Astrocyte of the spinal cord (primary cell): ENCODE results near the gene TMEM214.

ENCODE experiments used
- DNase-seq: peaks from one replicate; pipeline ENCODE4 v3.0.0; 2011; ENCODE audit warnings: low read depth, low spot score
- H3K4me3 ChIP-seq: 2 replicates; pipeline ENCODE4 v1.5.1; 2011; ENCODE audit warnings: low read depth, mild to moderate bottlenecking, low read length, moderate library complexity
- CTCF ChIP-seq: IDR thresholded peaks from 2 replicates; pipeline ENCODE4 v1.5.1; 2012; ENCODE audit warnings: low read depth, mild to moderate bottlenecking, low read length, inconsistent platforms
- in situ Hi-C: cut with HindIII; loops from 2 replicates; pipeline ENCODE4 v1.10.0; 2017; ENCODE audit warnings: low sequenced_read_pairs

TMEM214 gene

DNA sequence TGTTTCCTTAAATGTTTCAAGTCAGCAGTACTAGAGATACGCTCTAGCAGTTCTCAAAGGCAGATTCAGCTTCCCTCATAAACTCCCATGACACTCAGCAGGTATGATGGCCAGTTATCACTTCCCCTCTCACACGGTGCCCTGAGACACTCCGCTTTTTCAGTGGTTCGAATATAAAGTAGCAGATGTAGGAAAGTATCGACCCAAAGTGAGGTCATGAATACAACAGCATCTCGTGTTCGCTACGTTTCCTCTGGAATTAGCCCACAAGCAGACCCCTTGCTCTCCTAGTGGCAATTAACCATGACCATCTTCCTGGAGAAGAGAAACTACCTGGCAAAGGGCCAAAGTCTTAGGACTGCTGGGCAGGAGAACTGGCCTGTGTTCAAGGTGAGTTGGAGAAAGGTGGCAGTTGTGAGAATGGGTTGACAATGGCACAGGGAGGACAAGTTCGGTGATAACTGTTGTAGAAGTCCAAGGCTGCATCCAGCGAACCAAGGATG, 9.4 kb downstream of the TMEM214 start:
- TF ChIP-seq CTCF: no peak
- DNase-seq: no peak
- in situ Hi-C loops: no loop called here
- no peak overlapping the region for H3K4me3 ChIP-seq

DNA sequence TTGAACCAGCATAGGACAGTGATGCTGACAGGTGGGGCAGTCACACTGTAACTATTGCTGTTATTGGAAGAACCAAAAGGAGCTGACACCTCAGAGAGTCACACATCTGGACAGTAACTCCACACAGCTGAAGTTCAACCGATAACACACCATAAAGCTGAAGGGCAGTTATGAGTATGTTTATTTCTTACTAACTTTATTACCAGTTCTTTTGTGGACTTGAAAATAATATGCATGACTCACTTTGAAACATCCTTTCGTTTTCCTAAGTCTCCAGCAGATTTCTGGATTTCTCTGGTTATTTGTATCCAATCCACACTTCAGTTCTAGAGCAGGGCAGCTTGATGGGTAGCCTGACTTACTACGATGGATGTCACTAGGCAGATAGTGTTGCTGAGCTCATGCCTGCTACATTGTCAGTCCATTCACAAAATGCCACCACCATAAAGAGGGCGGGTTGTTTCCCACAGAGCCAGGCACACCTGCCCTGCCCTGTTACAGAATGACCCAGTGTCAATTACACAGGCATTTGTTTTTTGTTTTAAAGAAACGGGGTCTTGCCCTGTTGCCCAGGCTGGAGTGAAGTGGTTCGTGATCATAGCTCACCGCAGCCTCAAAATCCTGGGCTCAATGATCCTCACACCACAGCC, 10.3 kb downstream of the TMEM214 start:
- no peak for DNase-seq
- no peak overlapping the region for H3K4me3 ChIP-seq
- in situ Hi-C loops: no loop called here
- no peak for TF ChIP-seq CTCF

DNA sequence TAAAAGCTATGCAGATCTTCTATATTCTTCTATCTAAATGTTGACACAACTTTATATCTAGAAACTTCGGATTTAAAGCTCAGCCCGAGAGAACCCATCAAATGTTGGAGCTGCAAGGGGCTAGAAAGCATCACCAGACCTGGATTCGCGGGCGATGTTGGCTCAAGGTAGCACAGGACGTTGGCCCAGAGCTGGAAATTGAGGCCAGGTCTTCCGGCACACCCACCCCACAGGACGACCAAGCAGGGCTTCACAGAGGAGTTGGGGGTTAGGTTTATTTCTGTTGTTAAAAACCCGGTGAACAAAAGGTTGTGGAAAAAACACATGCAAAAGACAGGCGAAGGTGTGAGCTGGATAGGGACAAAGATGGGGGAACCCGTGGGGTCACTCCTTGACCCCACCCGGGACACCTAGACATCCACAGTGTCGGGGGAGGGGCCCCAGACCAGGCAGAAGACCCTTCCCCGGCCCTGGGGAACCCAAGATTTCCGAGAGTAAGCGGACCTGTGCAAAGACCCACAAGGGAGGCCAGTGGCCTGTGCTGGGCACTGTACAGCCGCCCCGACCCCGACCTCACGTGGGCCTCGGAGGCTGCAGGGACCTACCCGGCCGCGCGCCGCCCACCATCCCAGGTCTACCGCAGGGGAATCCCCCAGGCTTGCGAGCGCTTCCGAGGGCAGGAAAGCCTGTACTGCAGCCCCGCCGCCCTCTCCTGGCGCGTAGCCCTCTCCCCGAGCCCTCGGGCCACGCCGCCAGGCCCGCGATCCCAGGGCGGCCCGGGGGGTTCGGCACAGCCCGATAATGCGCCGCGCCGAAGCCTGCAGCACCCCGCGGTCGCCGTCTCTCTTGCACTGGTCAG, 16.9 kb downstream of the TMEM214 start:
- DNase-seq: no peak
- TF ChIP-seq CTCF: no peak

GRCh38 chr2:27050281-27050995, 17.7 kb downstream of the TMEM214 start:
- peak; percentile 96 for DNase-seq
- H3K4me3 ChIP-seq: peak overlapping the region; percentile 91
- in situ Hi-C loops: no loop called here
- peak; percentile 38 for TF ChIP-seq CTCF

More for the DNA sequence above, 16.9 kb downstream of the TMEM214 start:
- peak overlapping the region; percentile 91 for H3K4me3 ChIP-seq
- in situ Hi-C loops: no loop called here

GRCh38 chr2:27050996-27051901, 18.5 kb downstream of the TMEM214 start, which contains the start of gene AGBL5:
TSS of gene AGBL5 (plus strand) at chr2:27051668. CDS start at chr2:27052959, 1,291 bp downstream.
- no peak for TF ChIP-seq CTCF
- in situ Hi-C loops: no loop called here
- DNase-seq: peak; percentile 94
- peak within 1 kb of the TSS; percentile 91 for H3K4me3 ChIP-seq
